Stimulated activated naive CD8-positive, alpha-beta T cell treated with anti-CD3 and anti-CD28 coated beads, Interleukin-15, amount 100 ng/mL, for 72 hours (primary cell): ENCODE data around the gene B4GAT1.

Experiments used
- ATAC-seq: fragments of 150-1000 bp; cut with Tn5 transposase; 2 replicates; pipeline ENCODE4 v1.10.0; 2021; ENCODE audit warnings: mild to moderate bottlenecking, moderate library complexity
- DNase-seq, 2 donors: peaks; one replicate each; pipeline ENCODE4 v3.0.0; 2021 to 2022
- H3K27ac Mint-ChIP-seq, 2 donors: one replicate each; pipeline ENCODE4 v1.8.0; 2022; ENCODE audit warnings: mild to moderate bottlenecking in 2 of 2, mixed read lengths in 2 of 2, moderate library complexity in 2 of 2
- H3K27me3 Mint-ChIP-seq: one replicate; pipeline ENCODE4 v1.8.0; 2022; ENCODE audit warnings: mixed read lengths
- H3K4me1 Mint-ChIP-seq: one replicate; pipeline ENCODE4 v1.8.0; 2022; ENCODE audit warnings: mild to moderate bottlenecking, mixed read lengths
- H3K4me3 Mint-ChIP-seq, 2 donors: one replicate each; pipeline ENCODE4 v1.8.0; 2022; ENCODE audit warnings: mild to moderate bottlenecking in 2 of 2, mixed read lengths in 2 of 2, moderate library complexity in 1 of 2
- H3K9me3 Mint-ChIP-seq, 2 donors: one replicate each; pipeline ENCODE4 v1.8.0; 2022; ENCODE audit warnings: mixed read lengths in 2 of 2

B4GAT1 gene

GRCh38 chr11:66344550-66345315 lies 2.7 kb downstream of the B4GAT1 start, which contains the start of gene BRMS1:
TSS of gene BRMS1 (minus strand) at chr11:66345104. CDS start at chr11:66342234, 2,870 bp downstream.
- Mint-ChIP-seq H3K9me3 (no peaks in the 10 kb centered on the region), H3K4me3 (peak within 1 kb of the TSS; percentile 92 to 99), H3K4me1 (peaks cover 59% of the 10 kb centered on the region), H3K27ac (peak within 1 kb of the TSS; percentile 95 to 98), H3K27me3 (no peaks in the 10 kb centered on the region)
- ATAC-seq (peak; percentile 82), DNase-seq (peak; percentile 87 to 93)

GRCh38 chr11:66343176-66343575 lies 4.3 kb downstream of the B4GAT1 start:
- ATAC-seq (no peak), DNase-seq (no peak)
- no peaks in the 10 kb centered on the region for H3K9me3 Mint-ChIP-seq
- H3K4me1 Mint-ChIP-seq, result peaks cover 57% of the 10 kb centered on the region
- H3K27me3 Mint-ChIP-seq, result no peaks in the 10 kb centered on the region
- H3K27ac Mint-ChIP-seq, result no peak overlapping the region
- H3K4me3 Mint-ChIP-seq, result peak overlapping the region; percentile 92 to 99

DNA sequence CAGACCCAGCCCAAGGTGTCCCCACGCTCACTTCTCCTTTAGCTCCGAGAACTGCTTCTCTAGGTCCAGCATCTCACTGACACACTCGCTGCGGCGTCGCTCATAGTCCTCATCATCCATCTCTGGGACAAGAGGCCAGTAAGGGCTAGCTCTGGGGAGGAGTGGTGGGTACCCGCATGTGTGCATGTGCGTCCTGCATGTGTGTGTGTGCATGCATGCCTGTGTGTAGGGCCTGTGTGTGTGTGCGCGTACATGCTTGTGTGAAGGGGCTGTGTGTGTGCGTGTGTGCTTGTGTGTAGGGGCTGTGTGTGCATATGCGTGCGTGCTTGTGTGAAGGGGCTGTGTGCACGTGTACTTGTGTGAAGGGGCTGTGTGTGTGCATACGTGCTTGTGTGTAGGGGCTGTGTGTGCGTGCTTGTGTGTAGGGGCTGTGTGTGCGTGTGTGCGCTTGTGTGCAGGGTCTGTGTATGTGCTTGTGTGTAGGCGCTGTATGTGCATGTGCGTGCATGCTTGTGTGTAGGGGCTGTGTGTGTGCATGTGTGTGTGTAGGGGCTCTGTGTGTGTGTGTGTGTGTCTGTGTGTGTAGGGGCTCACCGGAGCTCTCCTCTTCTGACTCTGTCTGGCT lies 5.8 kb downstream of the B4GAT1 start:
- Mint-ChIP-seq H3K4me1 (peaks cover 66% of the 10 kb centered on the region), H3K9me3 (no peaks in the 10 kb centered on the region), H3K27me3 (no peaks in the 10 kb centered on the region), H3K27ac (peak overlapping the region in 1 of 2 donors; percentile 2), H3K4me3 (no peak overlapping the region)
- ATAC-seq, result no peak
- no peak for DNase-seq

- DNase-seq, result no peak
- ATAC-seq, result no peak
- no peak overlapping the region for H3K27ac Mint-ChIP-seq
- H3K4me3 Mint-ChIP-seq, result no peak overlapping the region
- no peaks in the 10 kb centered on the region for H3K27me3 Mint-ChIP-seq
- H3K9me3 Mint-ChIP-seq, result no peaks in the 10 kb centered on the region
- peaks cover 66% of the 10 kb centered on the region for H3K4me1 Mint-ChIP-seq
Observed at GRCh38 chr11:66340596-66341501, 6.6 kb downstream of the B4GAT1 start.

DNA sequence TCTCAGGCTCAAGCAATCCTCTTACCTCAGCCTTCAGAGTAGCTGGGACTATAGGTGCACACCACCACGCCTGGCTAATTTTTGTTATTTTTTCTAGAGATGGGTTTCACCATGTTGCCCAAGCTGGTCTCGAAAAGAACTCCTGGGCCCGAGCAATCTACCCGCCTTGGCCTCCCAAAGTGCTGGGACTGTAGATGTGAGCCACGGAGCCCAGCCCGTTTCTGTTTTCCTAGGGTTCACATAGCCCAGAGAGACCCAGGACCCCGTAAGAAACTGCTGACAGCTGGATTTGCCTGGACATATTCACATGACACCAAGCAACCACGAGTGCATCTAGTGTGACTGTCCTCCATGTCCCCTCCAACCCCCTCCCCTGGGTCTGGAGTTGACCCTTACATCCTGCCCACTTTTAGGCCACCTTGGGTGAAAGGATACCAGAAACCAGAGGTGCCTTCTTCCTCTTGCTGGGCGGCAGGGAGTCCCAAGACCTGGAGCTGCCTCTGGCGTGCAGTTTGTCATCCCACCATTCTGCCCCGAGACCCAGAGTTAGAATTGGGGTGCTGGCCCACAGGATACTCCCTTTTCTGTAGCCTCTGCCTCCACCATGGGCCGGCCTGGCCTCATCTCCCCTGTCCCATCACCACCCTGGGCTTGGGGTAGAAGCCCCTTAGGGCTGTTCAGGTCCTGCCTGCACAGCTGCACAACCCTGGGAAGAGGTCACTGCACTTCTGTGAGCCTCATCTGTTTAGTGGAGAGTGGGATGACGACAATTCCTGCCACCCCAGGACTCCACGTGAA lies 7.5 kb downstream of the B4GAT1 start:
- Mint-ChIP-seq H3K4me3 (no peak overlapping the region), H3K4me1 (peaks cover 64% of the 10 kb centered on the region), H3K9me3 (no peaks in the 10 kb centered on the region), H3K27me3 (no peaks in the 10 kb centered on the region), H3K27ac (peak overlapping the region in 1 of 2 donors; percentile 49)
- no peak for DNase-seq
- ATAC-seq, result no peak

DNA sequence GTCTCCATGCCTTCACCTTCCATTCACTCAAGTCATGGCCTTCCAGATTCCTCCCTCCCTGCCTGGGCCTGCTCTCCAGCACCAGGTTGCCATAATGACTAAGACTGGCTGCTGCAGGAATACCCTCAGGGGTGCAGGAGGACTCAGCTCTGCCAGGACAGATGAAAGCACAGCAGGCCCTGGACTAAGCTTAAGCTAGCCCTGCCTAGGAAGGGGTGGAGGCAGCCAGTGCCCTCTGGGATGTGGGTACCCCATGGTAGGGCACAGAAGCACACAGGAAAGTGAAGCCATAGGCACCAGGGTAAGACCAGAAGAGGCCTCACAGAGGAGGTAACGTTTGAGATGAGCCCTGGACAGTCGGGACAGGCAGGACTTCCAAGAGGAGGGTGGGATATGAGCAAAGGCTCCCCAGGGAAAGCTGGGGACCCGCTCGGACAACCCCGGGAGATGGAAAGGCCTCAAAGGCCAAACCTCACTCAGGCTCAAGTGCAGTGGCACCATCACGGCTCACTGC lies 8.2 kb downstream of the B4GAT1 start:
- DNase-seq, result no peak
- H3K9me3 Mint-ChIP-seq, result no peaks in the 10 kb centered on the region
- no peak for ATAC-seq
- no peak overlapping the region for H3K27ac Mint-ChIP-seq
- no peak overlapping the region for H3K4me3 Mint-ChIP-seq
- no peaks in the 10 kb centered on the region for H3K27me3 Mint-ChIP-seq
- peaks cover 60% of the 10 kb centered on the region for H3K4me1 Mint-ChIP-seq

- Mint-ChIP-seq H3K4me1 (peaks cover 55% of the 10 kb centered on the region), H3K27ac (peak overlapping the region; percentile 66 to 84), H3K27me3 (no peaks in the 10 kb centered on the region), H3K4me3 (peak overlapping the region in 1 of 2 donors; percentile 44), H3K9me3 (no peaks in the 10 kb centered on the region)
- ATAC-seq (no peak), DNase-seq (no peak)
Observed at GRCh38 chr11:66338276-66339161, 8.9 kb downstream of the B4GAT1 start.

DNA sequence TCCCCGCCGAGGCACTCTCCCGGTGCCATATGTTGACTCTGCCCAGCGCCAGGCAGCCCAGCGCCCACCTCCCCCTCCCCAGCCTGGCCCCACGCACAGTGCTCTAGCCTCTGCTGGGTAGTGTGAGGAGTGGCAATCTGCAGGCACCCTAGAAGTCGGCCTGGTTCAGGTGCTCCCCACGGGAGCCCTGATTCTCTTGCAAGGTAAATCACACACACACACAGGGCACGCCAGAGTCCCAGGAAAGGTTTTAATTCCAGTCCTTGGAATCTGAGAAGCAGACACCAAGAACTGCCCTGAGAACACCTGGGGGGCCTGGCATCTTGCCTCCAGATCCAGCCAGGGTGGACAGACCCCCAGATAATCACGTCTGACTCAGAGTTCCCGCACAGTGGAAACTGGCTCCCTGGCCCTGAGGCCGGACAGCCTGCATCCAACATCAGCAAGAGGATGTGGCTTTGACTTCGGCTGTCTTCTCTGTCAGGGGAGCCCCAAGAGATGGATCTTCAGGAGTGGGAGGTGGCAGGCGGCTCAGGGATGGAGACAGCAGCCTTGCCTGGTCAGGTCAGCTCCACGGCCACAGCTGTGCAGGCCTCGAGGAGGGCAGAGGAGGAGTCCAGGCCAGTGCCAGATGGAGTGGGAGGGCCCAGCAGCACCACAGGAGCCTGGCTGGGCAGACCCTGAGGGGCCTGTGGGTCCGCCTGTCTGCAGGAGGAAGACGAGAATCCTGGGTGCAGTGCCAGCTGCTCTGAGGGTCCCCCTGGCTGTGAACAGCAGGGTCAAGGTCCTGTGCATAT lies 10.1 kb downstream of the B4GAT1 start:
- Mint-ChIP-seq H3K4me1 (peaks cover 45% of the 10 kb centered on the region), H3K9me3 (no peaks in the 10 kb centered on the region), H3K27ac (peak overlapping the region; percentile 91), H3K27me3 (no peaks in the 10 kb centered on the region), H3K4me3 (peak overlapping the region; percentile 69 to 87)
- ATAC-seq, result no peak
- DNase-seq, result no peak

GRCh38 chr11:66336234-66337102 lies 11.0 kb downstream of the B4GAT1 start, which contains the start of gene RIN1:
TSS of gene RIN1 (minus strand) at chr11:66336434. CDS start at chr11:66336402, 32 bp downstream.
- DNase-seq (peak; percentile 78 to 92), ATAC-seq (peak; percentile 92)
- peak within 1 kb of the TSS; percentile 91 for H3K27ac Mint-ChIP-seq
- peak within 1 kb of the TSS; percentile 69 to 87 for H3K4me3 Mint-ChIP-seq
- H3K27me3 Mint-ChIP-seq, result no peaks in the 10 kb centered on the region
- H3K9me3 Mint-ChIP-seq, result no peaks in the 10 kb centered on the region
- peaks cover 45% of the 10 kb centered on the region for H3K4me1 Mint-ChIP-seq

GRCh38 chr11:66335531-66336233 lies 11.7 kb downstream of the B4GAT1 start:
- ATAC-seq (peak; percentile 8), DNase-seq (no peak)
- Mint-ChIP-seq H3K9me3 (no peaks in the 10 kb centered on the region), H3K4me3 (peak overlapping the region; percentile 69 to 87), H3K27ac (peak overlapping the region in 1 of 2 donors; percentile 91), H3K27me3 (no peaks in the 10 kb centered on the region), H3K4me1 (peaks cover 45% of the 10 kb centered on the region)

- Mint-ChIP-seq H3K27ac (no peak overlapping the region), H3K27me3 (no peaks in the 10 kb centered on the region), H3K4me3 (peak overlapping the region in 1 of 2 donors; percentile 43), H3K4me1 (peaks cover 45% of the 10 kb centered on the region), H3K9me3 (no peaks in the 10 kb centered on the region)
- ATAC-seq (no peak), DNase-seq (no peak)
Observed at GRCh38 chr11:66334605-66335442, 12.6 kb downstream of the B4GAT1 start.
